ENCODE measurements around the gene BRME1.
A peak's percentile ranks its signal among the peaks of the same experiment; 100 is the strongest.

BRME1 gene

DNA sequence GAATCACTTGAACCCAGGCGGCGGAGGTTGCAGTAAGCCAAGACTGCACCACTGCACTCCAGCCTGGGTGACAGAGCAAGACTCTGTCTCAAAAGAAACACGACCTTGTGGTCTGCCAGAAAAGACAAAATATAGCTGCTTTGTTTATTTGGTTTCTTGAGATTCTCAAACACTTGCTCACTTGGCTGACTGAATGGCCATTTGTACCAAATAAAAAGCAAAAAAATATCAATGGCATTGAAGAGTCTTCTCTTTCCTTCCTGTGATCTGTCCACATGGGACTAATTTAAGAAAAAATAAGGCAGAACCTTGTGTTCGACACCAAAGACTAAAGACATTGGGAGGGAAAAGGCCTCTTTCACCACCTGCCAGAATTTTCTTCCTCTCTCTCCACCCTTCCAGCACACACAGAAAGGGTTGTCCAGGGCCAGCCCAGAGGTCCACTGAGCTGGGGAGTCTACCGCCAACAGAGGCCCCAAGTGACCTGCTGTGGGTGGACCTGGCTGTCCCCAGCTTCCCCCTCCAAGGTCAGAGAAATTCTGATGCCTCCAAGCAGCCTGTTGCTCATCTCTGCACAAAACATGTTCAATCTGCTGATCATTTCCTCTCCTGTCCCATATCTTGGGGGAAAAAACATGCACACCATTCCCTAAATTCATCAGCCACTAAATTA, 5.9 kb downstream of the BRME1 start:
- H3K4me3 ChIP-seq (ENCODE audit: low read length): no peak overlapping the region
- no peak for TF ChIP-seq CTCF (conservative IDR thresholded peaks at IDR 0.05; ENCODE audit: low read length)
- peak; percentile 9 for DNase-seq (ENCODE audit: low read depth)

- H3K4me3 ChIP-seq (ENCODE audit: low read length): no peak overlapping the region
Observed at GRCh38 chr19:13899393-13899792, 6.5 kb downstream of the BRME1 start.

DNA sequence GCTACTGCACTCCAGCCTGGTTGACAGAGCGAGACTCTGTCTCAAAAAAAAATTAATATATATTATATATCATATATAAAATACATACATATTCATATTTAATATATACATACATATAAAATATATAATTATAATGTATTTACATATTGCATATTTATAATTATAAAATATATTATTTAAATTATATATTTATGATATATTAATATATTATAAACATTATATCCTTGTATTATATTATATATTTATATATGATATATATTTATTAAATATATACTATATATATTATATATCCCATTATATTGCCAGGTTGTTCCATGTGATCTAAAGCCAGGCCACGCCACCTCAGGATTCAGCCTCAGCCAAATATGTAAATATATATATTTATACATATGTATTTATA, 9.7 kb downstream of the BRME1 start:
- DNase-seq (ENCODE audit: low read depth): no peak
- no peak overlapping the region for H3K4me3 ChIP-seq (ENCODE audit: low read length)
- no peak for TF ChIP-seq CTCF (conservative IDR thresholded peaks at IDR 0.05; ENCODE audit: low read length)

More at GRCh38 chr19:13899393-13899792, 6.5 kb downstream of the BRME1 start:
- no peak for TF ChIP-seq CTCF (conservative IDR thresholded peaks at IDR 0.05; ENCODE audit: low read length)
- DNase-seq (ENCODE audit: low read depth): no peak

- TF ChIP-seq CTCF (conservative IDR thresholded peaks at IDR 0.05; ENCODE audit: low read length): no peak
- DNase-seq (ENCODE audit: low read depth): no peak
- no peak overlapping the region for H3K4me3 ChIP-seq (ENCODE audit: low read length)
Observed at GRCh38 chr19:13894552-13894951, 11.4 kb downstream of the BRME1 start.

GRCh38 chr19:13892870-13893269, 13.0 kb downstream of the BRME1 start:
- no peak for DNase-seq (ENCODE audit: low read depth)
- no peak for TF ChIP-seq CTCF (conservative IDR thresholded peaks at IDR 0.05; ENCODE audit: low read length)
- no peak overlapping the region for H3K4me3 ChIP-seq (ENCODE audit: low read length)

- no peak for DNase-seq (ENCODE audit: low read depth)
- no peak overlapping the region for H3K4me3 ChIP-seq (ENCODE audit: low read length)
- no peak for TF ChIP-seq CTCF (conservative IDR thresholded peaks at IDR 0.05; ENCODE audit: low read length)
Observed at GRCh38 chr19:13890136-13890535, 15.8 kb downstream of the BRME1 start.

DNA sequence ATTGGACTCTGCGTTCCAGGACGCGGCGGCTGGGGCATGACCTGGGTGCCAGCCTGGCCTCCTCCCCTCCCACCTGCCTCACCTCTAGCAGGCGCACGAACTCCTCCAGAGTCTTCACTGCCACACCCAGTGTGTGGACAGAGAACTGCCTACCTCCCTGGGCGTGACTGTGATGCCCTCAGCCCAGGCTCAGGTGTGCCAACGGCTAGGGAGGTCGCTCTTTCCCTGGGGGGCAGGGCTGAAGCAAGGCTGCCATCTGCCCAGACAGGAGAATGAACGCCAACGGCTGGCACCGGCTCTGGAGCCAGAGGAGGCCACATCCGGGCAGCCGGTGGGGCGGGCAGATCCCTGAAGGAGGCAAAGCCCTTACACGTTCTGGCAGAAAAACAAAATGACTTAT, 17.6 kb downstream of the BRME1 start:
- TF ChIP-seq CTCF (conservative IDR thresholded peaks at IDR 0.05; ENCODE audit: low read length): no peak
- no peak for DNase-seq (ENCODE audit: low read depth)
- H3K4me3 ChIP-seq (ENCODE audit: low read length): no peak overlapping the region
